Adrenal gland (tissue), 12 donors: ENCODE results near the gene VENTX. TPM values are rescaled to one million over a fixed set of nuclear protein-coding genes. Genes with fewer than 3 reads are reported as not detected.
A peak's percentile ranks its signal among the peaks of the same experiment; 100 is the strongest.

Experiments
- DNase-seq, 7 donors: peaks; one replicate each; pipeline ENCODE4 v3.0.0-alpha.2; 2019 to 2020
- H3K27ac ChIP-seq, 5 donors: fragments of 200-600 bp; sonication (generic) in 4 of 5; 1 replicate in 3 of 5; 2 replicates in 2 of 5; pipeline versions ENCODE4 v1.5.1 to v1.8.0; 2016 to 2020; ENCODE audit warnings: mild to moderate bottlenecking in 1 of 5
- H3K27me3 ChIP-seq: fragments of 200-600 bp; 2 replicates; pipeline ENCODE4 v1.8.0; 2021
- H3K36me3 ChIP-seq, 2 donors: fragments of 200-600 bp; replicated peaks in 1 of 2; 1 replicate in 1 of 2; 2 replicates in 1 of 2; pipeline versions ENCODE4 v1.5.1 to v1.8.0; 2018 to 2022
- H3K4me1 ChIP-seq, 2 donors: fragments of 200-600 bp; replicated peaks in 1 of 2; 1 replicate in 1 of 2; 2 replicates in 1 of 2; pipeline versions ENCODE4 v1.5.1 to v1.8.0; 2018 to 2021
- H3K4me3 ChIP-seq, 4 donors: fragments of 200-600 bp; sonication (generic) in 3 of 4; one replicate each; pipeline ENCODE4 v1.5.1; 2016 to 2018
- H3K9me3 ChIP-seq, 3 donors: fragments of 200-600 bp; sonication (generic) in 1 of 3; replicated peaks in 1 of 3; 1 replicate in 2 of 3; 2 replicates in 1 of 3; pipeline versions ENCODE4 v1.5.1 to v1.8.0; 2016 to 2021
- CTCF ChIP-seq, 6 experiments: fragments of 450-650 bp in 4 of 6; fragments of 200-600 bp in 2 of 6; sonication (generic) in 1 of 6; IDR thresholded peaks; 1 replicate in 5 of 6; 2 replicates in 1 of 6; pipeline versions ENCODE4 v1.5.1 to v1.8.0; 2016 to 2021; ENCODE audit warnings: antibody characterized with exemption in 6 of 6, mild to moderate bottlenecking in 2 of 6, moderate library complexity in 1 of 6
- POLR2A ChIP-seq, 2 donors: fragments of 450-650 bp; IDR thresholded peaks; one replicate each; pipeline ENCODE4 v1.6.1; 2017; ENCODE audit warnings: antibody characterized with exemption in 2 of 2, mild to moderate bottlenecking in 2 of 2, moderate library complexity in 1 of 2
- WGBS, 4 donors: extraction: QIAGEN DNeasy Blood & Tissue Kit in 2 of 4; methylation state at CpG; one replicate each; pipeline versions ENCODE4 v1.1.5 to v1.1.7; 2013 to 2017; 5-methylcytosine and 5-hydroxymethylcytosine counted together
- intact Hi-C, 2 donors: fragments of 100-400 bp; cut with DNase I; formaldehyde crosslinking; loops; one replicate each; pipeline versions ENCODE4 v1.14.1 to v1.15.0; 2022 to 2023
- polyA plus RNA-seq, 3 donors: library from polyadenylated mRNA; stranded (reverse); fragments of 200-250 nt in 2 of 3; fragments of 350-450 nt in 1 of 3; fragmentation: Illumina TruSeq in 1 of 3; extraction: RNeasy Lipid Tissue Mini Kit (QIAGEN cat#74804) in 1 of 3; gene quantifications; one replicate each; pipeline ENCODE4 v1.2.3, GENCODE V29; 2013 to 2014
- total RNA-seq, 9 donors: library from RNA; depleted of rRNA in 4 of 9; stranded (reverse); fragments of >200 nt in 4 of 9; fragments of 120-200 nt in 1 of 9; fragmentation: NEBNext Ultra II Directional in 1 of 9; extraction: Animal tissue kit (Norgen Biotek cat#: 25700) in 1 of 9; gene quantifications; one replicate each; pipeline versions ENCODE4 v1.1.0 to v1.2.4, GENCODE V29; 2013 to 2023
- donor health status: healthy with polysubstance abuse.
- donor health status: Bipolar disorder and iron deficiency.
- donor health status: DM: yes; HTN: yes; CAD: no.
- donor health status: DM: no; HTN: no; CAD: no.
- donor health status: DM: no; HTN: no; CAD: no.
- donor health status: DM: yes; HTN: yes; CAD: no.

VENTX gene
- total and polyA plus RNA-seq, 12 donors = 0.06 to 4.4 (median 1.4) TPM

- DNase-seq = peak in 2 of 7 donors; percentile 40 to 58
- 7 to 31% (median 11%) methylated on average over 14 to 63 of the region's 63 CpGs for WGBS, 4 donors
Observed at GRCh38 chr10:133276435-133277201, 39.0 kb downstream of the VENTX start, which contains the start of gene ADAM8. ADAM8 (minus strand) TSS chr10:133276868; CDS start chr10:133276817, 51 bp downstream.

GRCh38 chr10:133277277-133277992 lies 39.8 kb downstream of the VENTX start:
- Histone ChIP-seq H3K27ac (peak overlapping the region in 2 of 5 donors; percentile 49 to 57), H3K36me3 (peaks cover 0 to 26% of the 10 kb centered on the region in 2 donors), H3K4me1 (peaks cover 0 to 26% of the 10 kb centered on the region in 2 donors), H3K4me3 (no peak overlapping the region), H3K9me3 (no peaks in the 10 kb centered on the region), H3K27me3 (no peaks in the 10 kb centered on the region)
- 65 to 75% (median 73%) methylated on average over 8 to 25 of the region's 25 CpGs for WGBS, 4 donors
- TF ChIP-seq CTCF (IDR thresholded peaks at IDR 0.05) = no peak
- no peak for TF ChIP-seq POLR2A (IDR thresholded peaks at IDR 0.05)
- intact Hi-C loops = no loop called here
- DNase-seq = no peak

More at GRCh38 chr10:133276435-133277201, 39.0 kb downstream of the VENTX start, which contains the start of gene ADAM8:
- Histone ChIP-seq H3K27ac (peak within 1 kb of the TSS in 1 of 5 donors; percentile 49), H3K36me3 (peaks cover 0 to 18% of the 10 kb centered on the region in 2 donors), H3K4me1 (peaks cover 0 to 26% of the 10 kb centered on the region in 2 donors), H3K27me3 (no peaks in the 10 kb centered on the region), H3K9me3 (no peaks in the 10 kb centered on the region), H3K4me3 (no peak within 1 kb of the TSS)
- intact Hi-C loops = no loop called here
- TF ChIP-seq POLR2A (IDR thresholded peaks at IDR 0.05) (no peak), CTCF (IDR thresholded peaks at IDR 0.05) (no peak)

DNA sequence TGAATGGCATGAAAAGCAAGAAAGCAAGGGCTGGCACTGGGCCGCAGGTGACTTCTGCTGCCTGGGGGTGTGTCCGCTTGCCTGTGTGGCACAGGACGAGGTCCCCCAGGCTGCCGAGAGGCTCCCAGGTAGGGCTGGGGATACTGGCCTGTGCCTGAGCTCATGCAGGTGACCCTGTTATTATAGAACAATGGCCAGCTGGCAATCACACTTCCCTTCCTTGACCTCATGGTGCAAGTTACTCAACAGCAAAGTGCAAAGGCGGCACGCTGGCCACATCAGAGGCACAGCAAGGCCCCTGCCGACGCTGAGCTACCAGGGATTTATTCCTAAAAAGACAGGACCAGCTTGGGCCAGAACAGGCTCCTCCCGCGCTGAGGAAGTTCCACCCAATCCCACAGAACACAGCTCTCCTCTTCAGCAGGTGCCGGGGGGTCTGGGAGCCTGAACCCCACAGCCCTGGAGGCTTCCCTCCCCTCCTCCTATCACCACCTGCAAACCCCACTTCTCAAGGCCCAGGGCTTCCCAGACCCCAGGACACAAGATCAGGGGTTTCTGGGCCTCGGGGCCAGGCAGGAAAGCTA lies 40.4 kb downstream of the VENTX start:
- no peaks in the 10 kb centered on the region for H3K9me3 ChIP-seq
- peak overlapping the region in 2 of 5 donors; percentile 49 to 57 for H3K27ac ChIP-seq
- H3K36me3 ChIP-seq = peaks cover 0 to 32% of the 10 kb centered on the region in 2 donors
- peaks cover 0 to 26% of the 10 kb centered on the region in 2 donors for H3K4me1 ChIP-seq
- intact Hi-C loops = no loop called here
- H3K27me3 ChIP-seq = no peaks in the 10 kb centered on the region
- no peak overlapping the region for H3K4me3 ChIP-seq
- no peak for TF ChIP-seq POLR2A (IDR thresholded peaks at IDR 0.05)
- TF ChIP-seq CTCF (IDR thresholded peaks at IDR 0.05) = no peak
- WGBS, 4 donors = 39 to 54% (median 48%) methylated on average over 5 to 12 of the region's 12 CpGs
- peak in 5 of 7 donors; percentile 45 to 78 (median 66) for DNase-seq
